ENCODE measurements around the gene IGFBP7.

IGFBP7 gene

GRCh38 chr4:57129477-57129876 is 19.3 kb upstream of the IGFBP7 start:
- DNase-seq: no peak

DNA sequence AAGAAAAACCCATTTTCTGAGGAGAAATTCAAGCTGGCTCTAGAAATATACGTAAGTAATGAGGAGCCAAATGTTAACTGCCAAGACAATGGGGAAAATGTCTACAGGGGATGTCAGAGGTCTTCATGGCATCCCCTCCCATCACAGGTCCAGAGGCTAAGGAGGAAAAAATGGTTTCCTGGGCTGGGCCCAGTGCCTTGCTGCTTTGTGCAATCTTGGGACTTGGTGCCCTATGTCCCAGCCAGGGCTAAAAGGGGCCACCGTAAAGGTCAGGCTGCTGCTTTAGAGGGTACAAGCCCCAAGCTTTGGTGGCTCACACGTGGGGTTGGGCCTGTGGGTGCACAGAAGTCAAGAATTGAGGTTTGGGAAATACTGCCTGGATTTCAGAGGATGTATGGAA is 17.2 kb upstream of the IGFBP7 start:
- DNase-seq: no peak

- no peak for DNase-seq
Observed at GRCh38 chr4:57125996-57126395, 15.8 kb upstream of the IGFBP7 start.

GRCh38 chr4:57124145-57124544 is 14.0 kb upstream of the IGFBP7 start:
- DNase-seq: no peak

- DNase-seq: no peak
Observed at GRCh38 chr4:57122959-57123358, 12.8 kb upstream of the IGFBP7 start.

- DNase-seq: peak; percentile 52
Observed at GRCh38 chr4:57119054-57119651, 9.0 kb upstream of the IGFBP7 start.

DNA sequence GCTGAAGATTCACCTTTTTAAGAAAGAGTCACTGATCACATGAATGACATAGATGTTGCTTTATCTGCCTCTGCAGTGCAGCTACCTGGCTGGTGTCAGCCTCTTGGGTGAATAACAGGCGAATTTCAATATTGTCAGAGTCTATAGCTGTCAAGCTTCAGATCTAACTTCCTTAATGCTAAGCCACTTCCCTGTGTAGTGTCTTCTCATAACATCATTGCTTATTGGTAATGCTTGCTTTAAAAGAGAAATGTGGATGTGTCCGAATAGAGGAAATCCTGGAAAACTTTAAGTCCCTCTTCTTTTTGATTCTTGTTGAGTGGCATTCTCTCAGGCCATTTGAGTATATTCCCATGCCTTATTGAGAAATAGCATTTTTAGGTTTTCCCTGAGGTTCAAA is 7.3 kb upstream of the IGFBP7 start:
- no peak for DNase-seq

GRCh38 chr4:57116245-57116644 is 6.1 kb upstream of the IGFBP7 start:
- no peak for DNase-seq

GRCh38 chr4:57114973-57115372 is 4.8 kb upstream of the IGFBP7 start:
- no peak for DNase-seq

DNA sequence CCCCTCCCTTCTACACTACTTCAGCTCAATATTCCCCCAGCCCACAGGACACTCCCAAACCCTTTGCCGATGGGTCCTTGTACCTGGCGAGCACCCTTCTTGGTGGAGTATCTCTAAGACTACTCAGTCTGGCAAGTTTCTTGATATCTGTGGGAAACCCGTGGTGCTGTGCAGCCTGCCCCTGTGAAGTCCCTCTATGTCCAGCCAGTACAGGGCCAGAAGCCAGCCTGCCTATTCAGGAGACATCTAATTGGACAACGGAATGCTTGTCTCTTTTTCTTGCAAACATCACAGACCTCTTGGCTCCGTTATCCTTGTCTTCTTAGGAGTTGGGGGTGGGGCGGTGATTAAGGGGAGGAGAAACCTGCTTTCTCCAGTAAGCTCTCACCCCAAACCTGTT is 3.7 kb upstream of the IGFBP7 start:
- no peak for DNase-seq

DNA sequence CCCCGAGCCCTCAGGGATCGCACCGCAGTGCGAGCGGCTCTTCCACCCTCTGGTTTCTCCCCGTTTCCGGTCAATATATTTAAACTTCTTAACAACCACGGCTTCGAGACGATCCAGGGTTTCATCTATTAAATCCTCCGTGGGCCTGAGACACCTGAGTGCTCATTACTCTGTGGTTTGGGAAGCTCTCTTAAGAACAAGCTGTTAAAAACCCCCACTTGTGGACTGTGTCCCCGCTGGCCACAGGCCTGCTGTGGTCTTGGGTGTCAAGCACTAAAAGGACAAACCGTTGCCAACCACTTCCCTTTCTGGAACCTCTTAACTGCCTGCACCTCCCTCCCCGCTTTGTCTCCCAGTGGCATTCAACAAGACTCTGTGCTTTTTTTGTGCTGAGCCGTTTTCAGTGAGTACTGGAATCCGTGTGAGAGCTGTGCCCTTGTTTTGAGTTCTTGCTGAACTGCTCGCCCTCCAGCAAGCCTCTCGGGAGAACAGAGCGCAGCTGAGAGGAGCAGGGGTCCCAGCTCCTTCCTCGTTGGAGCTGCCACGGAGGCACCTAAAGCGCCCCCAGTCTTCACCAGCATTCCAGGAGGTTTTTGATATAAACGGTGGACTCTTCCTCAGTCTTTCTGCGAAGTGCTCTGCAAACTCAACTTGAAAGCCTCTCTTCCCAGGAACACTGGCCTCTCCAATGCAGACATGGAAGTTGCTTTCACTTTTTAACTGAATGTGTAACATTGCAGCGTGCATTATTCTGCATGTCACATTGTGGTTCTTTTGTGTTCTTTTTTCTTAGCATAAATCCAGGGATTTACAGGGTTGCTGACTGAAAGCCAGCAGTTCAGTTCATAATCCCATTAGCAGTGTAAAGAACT is 691 bp upstream of the IGFBP7 start:
- peak; percentile 83 for DNase-seq

GRCh38 chr4:57109411-57109846 is 756 bp downstream of the IGFBP7 start:
- DNase-seq: peak; percentile 48

- DNase-seq: no peak
Observed at GRCh38 chr4:57106181-57106580, 4.0 kb downstream of the IGFBP7 start.

- DNase-seq: no peak
Observed at GRCh38 chr4:57104706-57105560, 5.3 kb downstream of the IGFBP7 start.

DNA sequence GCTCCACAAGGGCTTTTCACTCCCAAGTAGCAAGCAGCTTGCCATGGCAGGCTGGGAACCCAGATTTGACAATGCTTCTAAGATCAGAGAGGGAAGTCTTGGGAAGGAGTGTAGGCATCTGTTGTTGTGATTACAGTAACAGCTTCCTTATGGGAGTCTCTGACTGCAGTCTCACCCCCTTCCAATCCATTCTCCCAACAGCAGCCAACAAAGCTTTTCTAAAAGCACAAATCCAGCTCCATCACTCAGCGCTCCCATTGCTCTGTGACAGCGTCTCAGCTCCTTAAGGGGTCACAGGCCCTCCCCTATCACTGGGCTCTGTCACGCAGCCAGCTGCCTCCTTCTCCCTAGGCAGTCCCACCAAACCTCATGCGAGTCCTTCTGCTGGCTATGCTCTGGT is 7.1 kb downstream of the IGFBP7 start:
- no peak for DNase-seq

- peak; percentile 60 for DNase-seq
Observed at GRCh38 chr4:57102050-57102624, 8.0 kb downstream of the IGFBP7 start.

DNA sequence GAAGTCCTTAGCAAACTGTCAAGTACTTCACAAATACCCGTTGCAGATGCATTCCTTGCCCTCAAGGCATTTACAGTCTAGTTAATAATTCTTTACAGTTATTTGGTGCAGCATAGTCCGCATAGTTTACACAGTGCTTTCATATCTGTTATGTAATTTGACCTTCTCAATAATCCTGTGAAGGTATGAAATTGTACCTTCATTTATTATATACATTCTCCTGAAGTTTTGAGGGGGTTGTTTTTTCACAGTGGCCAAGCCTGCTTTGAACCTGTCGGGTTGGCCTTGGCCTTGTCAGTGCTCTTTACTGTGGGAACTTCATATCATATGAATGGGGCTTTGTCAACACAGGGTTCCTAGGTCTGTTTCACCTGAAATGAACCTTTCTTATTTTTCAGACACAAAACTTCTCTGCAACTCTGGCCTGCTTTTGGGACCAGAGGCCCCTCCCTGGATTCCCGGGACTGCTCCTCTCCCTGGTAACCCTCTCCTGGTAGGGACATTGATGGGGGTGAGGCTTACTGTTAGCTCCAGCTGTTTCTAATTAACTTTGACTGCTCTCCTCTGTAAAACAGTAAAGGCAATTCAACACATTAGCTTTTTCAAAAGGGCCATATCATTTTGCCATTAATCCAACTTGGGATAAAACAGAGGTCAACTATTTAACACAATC is 9.1 kb downstream of the IGFBP7 start:
- DNase-seq: no peak

DNA sequence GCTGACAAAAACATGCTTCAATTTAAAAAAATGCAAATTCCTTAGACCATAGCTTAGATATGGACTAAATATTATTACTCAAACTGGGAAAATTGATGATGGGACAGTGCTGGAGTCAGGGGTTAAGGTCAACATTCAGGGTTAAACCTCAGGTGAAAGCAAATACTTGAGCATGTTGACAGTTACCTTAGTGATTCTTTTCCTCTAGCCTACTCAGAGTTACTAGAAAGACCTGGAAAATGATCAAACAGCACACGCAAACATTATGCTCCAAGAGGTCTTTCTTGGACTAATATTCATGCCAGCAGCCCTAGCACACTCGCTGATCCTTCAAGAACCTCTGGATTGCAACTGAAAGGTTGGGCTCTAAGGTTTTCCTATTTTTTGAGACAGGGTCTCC is 10.8 kb downstream of the IGFBP7 start:
- no peak for DNase-seq

GRCh38 chr4:57098941-57099340 is 11.2 kb downstream of the IGFBP7 start:
- DNase-seq: peak; percentile 55

GRCh38 chr4:57098415-57098814 is 11.8 kb downstream of the IGFBP7 start:
- no peak for DNase-seq

DNA sequence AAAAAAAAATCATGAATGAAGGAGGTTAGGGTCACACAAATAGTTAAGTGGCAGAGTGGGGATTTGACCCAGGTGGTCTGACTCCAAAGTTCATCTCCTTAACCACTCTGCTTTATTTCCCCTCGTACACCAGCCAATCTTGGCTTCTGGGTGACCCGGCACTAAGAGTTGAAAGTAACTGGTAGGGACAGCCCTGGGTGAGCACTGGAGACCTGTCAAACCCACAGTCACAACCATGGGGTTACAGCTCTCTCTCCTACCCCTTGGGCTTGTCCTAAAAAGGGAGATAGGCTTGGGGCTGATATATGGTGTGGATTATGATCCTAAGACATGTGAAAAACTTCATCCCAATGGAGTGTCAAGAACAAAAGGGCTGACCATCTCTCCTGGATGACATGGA is 12.5 kb downstream of the IGFBP7 start:
- DNase-seq: no peak

DNA sequence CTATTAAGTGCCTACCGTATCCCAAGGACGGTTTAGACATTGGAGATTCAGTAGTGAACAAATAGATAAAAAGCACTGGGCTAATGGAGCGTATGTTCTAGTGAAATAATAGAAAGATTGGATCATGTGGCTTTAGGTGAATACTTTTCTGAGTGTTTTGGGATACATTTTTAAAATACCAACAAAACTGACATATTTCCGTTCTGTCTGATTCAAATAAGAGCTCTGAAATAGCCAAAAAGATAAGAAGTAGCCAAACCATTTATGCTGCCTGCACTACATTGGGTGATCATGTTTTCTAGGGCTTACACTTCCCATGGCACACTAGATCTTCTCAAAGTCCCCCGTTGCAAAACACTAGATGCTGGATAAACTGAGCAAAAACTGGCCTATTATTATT is 14.2 kb downstream of the IGFBP7 start:
- DNase-seq: no peak

GRCh38 chr4:57095245-57095644 is 14.9 kb downstream of the IGFBP7 start:
- no peak for DNase-seq

Measured in eye (tissue), 1 donor.